Brain microvascular endothelial cell (primary cell): ENCODE data around the gene WFIKKN2.

Source experiments
- DNase-seq: peaks from one replicate; pipeline ENCODE4 v3.0.0-alpha.2; 2020
- H3K27ac ChIP-seq: fragments of 250-450 bp; sonication (Bioruptor Pico); 2 replicates; pipeline ENCODE4 v1.5.1; 2020; ENCODE audit warnings: mild to moderate bottlenecking, moderate library complexity
- H3K27me3 ChIP-seq: fragments of 250-450 bp; sonication (Bioruptor Pico); replicated peaks from 2 replicates; pipeline ENCODE4 v1.5.1; 2020; ENCODE audit warnings: mild to moderate bottlenecking
- H3K36me3 ChIP-seq: fragments of 250-450 bp; sonication (Bioruptor Pico); replicated peaks from 2 replicates; pipeline ENCODE4 v1.5.1; 2020; ENCODE audit warnings: mild to moderate bottlenecking
- H3K4me3 ChIP-seq: 2 replicates; pipeline ENCODE4 v1.5.1; 2011; ENCODE audit warnings: low read depth, mild to moderate bottlenecking, control low read depth, low read length, moderate library complexity
- in situ Hi-C: cut with HindIII; loops from 2 replicates; pipeline ENCODE4 v1.10.0; 2017; ENCODE audit warnings: low sequenced_read_pairs, low pct_ligation_motif_present
- TF ChIP-seq, protein P1 (sequence below): IDR thresholded peaks from 2 replicates; pipeline ENCODE4 v1.5.1; 2011; ENCODE audit warnings: low read depth, mild to moderate bottlenecking, moderate library complexity, low read length, control low read depth, inconsistent platforms; ENCODE audit errors: missing control alignments

The WFIKKN2 gene

DNA sequence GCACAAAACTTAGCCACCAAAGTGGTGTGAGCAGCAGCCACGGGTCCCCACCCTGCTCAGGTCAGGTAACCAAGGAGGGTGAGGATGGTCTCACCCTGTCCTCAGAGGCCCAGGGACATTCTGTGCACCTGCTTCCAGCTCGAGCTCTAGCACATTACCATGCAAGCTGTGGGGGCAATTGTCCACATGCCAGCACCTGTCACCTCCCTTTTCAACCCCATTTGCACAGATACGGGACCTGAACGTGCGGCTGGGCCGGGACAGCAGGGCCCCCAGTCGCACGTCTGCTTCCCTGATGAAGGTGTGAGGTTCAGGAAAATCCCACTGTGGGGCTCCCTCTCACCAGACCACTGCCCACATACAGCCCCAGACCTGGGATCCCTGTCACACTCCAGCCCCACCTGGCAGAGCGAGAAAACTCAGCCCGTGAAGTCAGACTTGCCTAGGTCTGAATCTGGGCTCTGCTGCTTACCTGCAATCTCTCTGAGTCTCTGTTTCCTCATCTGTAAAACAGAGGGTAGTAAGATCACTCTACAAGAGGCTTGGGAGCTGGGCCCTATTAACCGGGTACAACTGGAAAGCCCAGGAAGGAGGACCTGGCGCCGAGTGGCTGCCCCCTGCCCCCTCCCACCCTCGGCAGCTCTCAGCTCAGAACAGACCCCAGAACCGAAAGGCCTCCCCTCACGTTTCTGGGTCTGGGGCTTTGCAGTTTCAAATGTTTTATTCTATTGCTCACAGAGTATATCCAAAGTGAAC, 7.9 kb downstream of the WFIKKN2 start:
- Histone ChIP-seq H3K27me3 (no peaks in the 10 kb centered on the region), H3K36me3 (no peaks in the 10 kb centered on the region), H3K4me3 (no peak overlapping the region), H3K27ac (no peak overlapping the region)
- in situ Hi-C loops: no loop called here
- DNase-seq: no peak
- TF ChIP-seq, protein P1, sequence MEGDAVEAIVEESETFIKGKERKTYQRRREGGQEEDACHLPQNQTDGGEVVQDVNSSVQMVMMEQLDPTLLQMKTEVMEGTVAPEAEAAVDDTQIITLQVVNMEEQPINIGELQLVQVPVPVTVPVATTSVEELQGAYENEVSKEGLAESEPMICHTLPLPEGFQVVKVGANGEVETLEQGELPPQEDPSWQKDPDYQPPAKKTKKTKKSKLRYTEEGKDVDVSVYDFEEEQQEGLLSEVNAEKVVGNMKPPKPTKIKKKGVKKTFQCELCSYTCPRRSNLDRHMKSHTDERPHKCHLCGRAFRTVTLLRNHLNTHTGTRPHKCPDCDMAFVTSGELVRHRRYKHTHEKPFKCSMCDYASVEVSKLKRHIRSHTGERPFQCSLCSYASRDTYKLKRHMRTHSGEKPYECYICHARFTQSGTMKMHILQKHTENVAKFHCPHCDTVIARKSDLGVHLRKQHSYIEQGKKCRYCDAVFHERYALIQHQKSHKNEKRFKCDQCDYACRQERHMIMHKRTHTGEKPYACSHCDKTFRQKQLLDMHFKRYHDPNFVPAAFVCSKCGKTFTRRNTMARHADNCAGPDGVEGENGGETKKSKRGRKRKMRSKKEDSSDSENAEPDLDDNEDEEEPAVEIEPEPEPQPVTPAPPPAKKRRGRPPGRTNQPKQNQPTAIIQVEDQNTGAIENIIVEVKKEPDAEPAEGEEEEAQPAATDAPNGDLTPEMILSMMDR: no peak

DNA sequence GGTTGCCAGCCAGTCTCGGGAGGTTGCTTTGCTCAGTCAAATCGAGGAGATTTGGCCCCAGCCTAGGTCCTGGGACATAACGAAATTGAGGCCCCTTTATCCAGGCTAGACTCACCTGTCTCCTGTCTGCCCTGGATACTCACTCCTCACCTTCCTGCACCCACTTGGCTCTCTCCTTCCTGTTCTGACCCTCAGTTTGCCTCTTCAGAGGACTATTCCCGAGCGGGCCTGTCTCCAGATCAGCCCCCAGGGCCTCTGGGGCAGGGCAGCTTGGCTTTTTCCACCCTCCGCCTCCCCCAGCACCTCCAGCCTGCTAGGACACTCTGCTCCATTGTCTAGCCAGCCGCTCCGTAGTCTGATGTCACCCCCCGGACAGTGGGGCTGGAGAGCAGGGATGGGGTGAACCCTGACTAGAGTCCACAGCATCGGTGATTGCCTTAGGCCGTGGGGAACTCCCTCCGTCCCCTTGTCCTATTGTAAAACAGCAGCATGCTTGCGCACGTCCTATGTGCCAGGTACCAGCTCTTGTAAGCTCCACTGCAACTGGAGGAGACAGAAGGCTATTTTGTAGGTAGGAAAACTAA, 8.8 kb downstream of the WFIKKN2 start:
- in situ Hi-C loops: no loop called here

DNA sequence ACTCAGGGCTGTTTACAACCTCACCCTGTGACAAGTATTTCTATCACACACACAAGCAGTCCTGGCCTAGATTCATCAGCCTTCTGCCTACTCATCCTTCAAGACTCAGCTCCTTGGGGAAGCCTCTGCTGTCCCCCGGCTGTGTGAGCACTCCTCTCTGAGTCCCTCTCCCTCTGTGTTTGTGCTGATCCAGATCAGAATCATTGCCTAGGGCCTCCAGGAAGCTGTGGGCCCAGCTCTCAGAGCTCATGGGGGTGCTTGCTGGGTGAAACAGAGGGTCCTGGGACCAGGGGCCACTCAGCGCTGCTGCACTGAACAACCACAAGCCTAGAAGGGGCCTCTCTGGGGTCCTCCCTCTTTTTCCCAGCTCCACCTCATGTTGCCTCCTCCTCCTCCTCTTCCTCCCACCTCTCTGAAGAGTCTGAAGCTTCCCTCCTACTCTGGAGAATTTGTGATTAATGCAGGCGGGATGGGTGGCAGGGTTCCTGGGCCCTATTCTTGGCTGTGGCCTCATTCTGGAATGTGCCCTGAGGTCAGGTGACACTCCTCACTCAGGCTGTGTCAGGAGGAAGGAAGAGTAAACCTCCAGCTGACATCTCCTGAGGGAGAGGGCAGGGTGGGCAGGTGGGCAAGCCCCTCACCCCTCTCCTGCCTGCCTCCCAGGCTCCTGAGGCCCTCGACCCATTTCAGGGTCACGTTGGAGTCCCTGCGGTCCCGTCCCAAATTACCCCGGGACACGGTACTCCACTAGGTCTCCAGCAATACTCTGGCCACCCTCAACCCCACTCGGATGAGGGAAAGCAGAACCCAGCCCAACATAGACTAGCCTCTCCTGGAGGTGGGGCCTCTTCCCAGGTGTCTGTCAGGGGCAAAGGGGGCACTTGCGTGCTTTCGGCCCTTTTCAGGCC, 10.1 kb downstream of the WFIKKN2 start:
- in situ Hi-C loops: no loop called here
- no peak overlapping the region for H3K4me3 ChIP-seq
- no peak for DNase-seq
- TF ChIP-seq, protein P1: no peak
- H3K36me3 ChIP-seq: no peaks in the 10 kb centered on the region
- no peaks in the 10 kb centered on the region for H3K27me3 ChIP-seq
- H3K27ac ChIP-seq: no peak overlapping the region

More for the DNA sequence above, 8.8 kb downstream of the WFIKKN2 start:
- Histone ChIP-seq H3K36me3 (no peaks in the 10 kb centered on the region), H3K27me3 (no peaks in the 10 kb centered on the region), H3K27ac (no peak overlapping the region), H3K4me3 (no peak overlapping the region)
- no peak for DNase-seq
- TF ChIP-seq, protein P1: no peak

DNA sequence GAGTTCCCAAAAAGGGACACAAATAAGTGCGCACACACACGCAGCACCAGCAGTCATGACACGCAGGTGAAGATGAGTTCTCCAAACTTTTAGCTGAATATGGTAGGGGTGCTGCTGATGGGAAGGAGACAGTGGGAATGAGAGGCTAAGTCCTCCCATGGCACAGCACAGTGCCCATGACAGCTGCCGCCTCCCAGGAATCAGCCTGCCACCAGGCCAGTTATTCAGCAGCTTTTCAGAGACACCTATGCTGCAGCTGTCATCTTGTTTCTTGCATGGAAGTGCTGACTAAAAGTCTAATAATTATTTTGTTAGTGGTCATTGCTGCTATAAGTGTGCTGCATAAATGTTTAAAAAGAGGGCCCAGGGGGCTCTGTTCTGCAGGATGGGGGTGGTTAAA, 12.2 kb downstream of the WFIKKN2 start:
- Histone ChIP-seq H3K27me3 (no peaks in the 10 kb centered on the region), H3K27ac (no peak overlapping the region), H3K4me3 (no peak overlapping the region), H3K36me3 (no peaks in the 10 kb centered on the region)
- DNase-seq: no peak
- TF ChIP-seq, protein P1: no peak
- in situ Hi-C loops: no loop called here

DNA sequence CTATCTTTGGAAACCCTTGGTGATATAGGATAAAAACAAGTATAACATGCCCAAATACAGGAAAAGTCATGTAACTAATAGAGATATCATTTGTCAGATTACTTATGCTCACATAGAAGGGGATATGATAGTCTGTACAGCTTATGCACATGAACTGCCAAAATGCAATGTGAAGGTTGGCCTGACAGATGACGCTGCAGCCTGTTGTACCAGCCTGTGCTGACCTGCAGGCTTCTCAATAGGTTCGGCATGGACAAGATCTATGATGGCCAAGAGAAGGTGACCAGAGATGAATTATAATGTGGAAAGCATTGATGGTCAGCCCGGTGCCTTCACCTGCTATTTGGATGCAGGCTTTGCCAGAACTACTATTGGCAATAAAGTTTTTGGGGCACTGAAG, 12.7 kb downstream of the WFIKKN2 start:
- H3K36me3 ChIP-seq: no peaks in the 10 kb centered on the region
- TF ChIP-seq, protein P1: no peak
- in situ Hi-C loops: no loop called here
- DNase-seq: no peak
- H3K4me3 ChIP-seq: no peak overlapping the region
- H3K27me3 ChIP-seq: no peaks in the 10 kb centered on the region
- H3K27ac ChIP-seq: no peak overlapping the region
